RWPE2 (cell line): ENCODE results near the gene SKP2.
A peak's percentile ranks its signal among the peaks of the same experiment; 100 is the strongest.

ENCODE experiments used
- ATAC-seq: fragments of 200-7000 bp; cut with Tn5 transposase; 3 replicates; pipeline ENCODE4 v1.9.1; 2021; ENCODE audit warnings: low read depth
- DNase-seq: peaks from one replicate; pipeline ENCODE4 v3.0.0-alpha.2; 2020; ENCODE audit warnings: low spot score
- H3K27ac ChIP-seq: fragments of 450-650 bp; 2 replicates; pipeline ENCODE4 v1.5.1; 2017; ENCODE audit warnings: mild to moderate bottlenecking; ENCODE audit not compliant: poor library complexity, severe bottlenecking
- H3K27me3 ChIP-seq: fragments of 250-450 bp; sonication (Bioruptor Pico); 2 replicates; pipeline ENCODE4 v1.5.1; 2021; ENCODE audit warnings: mild to moderate bottlenecking, moderate library complexity; ENCODE audit not compliant: insufficient read depth, poor library complexity, severe bottlenecking
- H3K36me3 ChIP-seq: fragments of 250-450 bp; sonication (Bioruptor Pico); 2 replicates; pipeline ENCODE4 v1.5.1; 2020; ENCODE audit warnings: low read depth, mild to moderate bottlenecking, moderate library complexity
- H3K4me1 ChIP-seq: fragments of 250-450 bp; sonication (Bioruptor Pico); 2 replicates; pipeline ENCODE4 v1.5.1; 2021; ENCODE audit warnings: mild to moderate bottlenecking, moderate library complexity; ENCODE audit not compliant: insufficient read depth, poor library complexity, severe bottlenecking
- H3K4me3 ChIP-seq: fragments of 250-450 bp; sonication (Bioruptor Pico); 2 replicates; pipeline ENCODE4 v1.5.1; 2021; ENCODE audit warnings: mild to moderate bottlenecking, moderate library complexity; ENCODE audit not compliant: severe bottlenecking
- H3K9me3 ChIP-seq: fragments of 250-450 bp; sonication (Bioruptor Pico); 2 replicates; pipeline ENCODE4 v1.5.1; 2021; ENCODE audit warnings: mild to moderate bottlenecking, moderate library complexity; ENCODE audit not compliant: severe bottlenecking
- TF ChIP-seq, protein P1 (sequence below): fragments of 450-650 bp; IDR thresholded peaks from one replicate; pipeline ENCODE4 v1.5.1; 2017; ENCODE audit warnings: mild to moderate bottlenecking, moderate library complexity; ENCODE audit not compliant: poor library complexity, severe bottlenecking

Gene SKP2

DNA sequence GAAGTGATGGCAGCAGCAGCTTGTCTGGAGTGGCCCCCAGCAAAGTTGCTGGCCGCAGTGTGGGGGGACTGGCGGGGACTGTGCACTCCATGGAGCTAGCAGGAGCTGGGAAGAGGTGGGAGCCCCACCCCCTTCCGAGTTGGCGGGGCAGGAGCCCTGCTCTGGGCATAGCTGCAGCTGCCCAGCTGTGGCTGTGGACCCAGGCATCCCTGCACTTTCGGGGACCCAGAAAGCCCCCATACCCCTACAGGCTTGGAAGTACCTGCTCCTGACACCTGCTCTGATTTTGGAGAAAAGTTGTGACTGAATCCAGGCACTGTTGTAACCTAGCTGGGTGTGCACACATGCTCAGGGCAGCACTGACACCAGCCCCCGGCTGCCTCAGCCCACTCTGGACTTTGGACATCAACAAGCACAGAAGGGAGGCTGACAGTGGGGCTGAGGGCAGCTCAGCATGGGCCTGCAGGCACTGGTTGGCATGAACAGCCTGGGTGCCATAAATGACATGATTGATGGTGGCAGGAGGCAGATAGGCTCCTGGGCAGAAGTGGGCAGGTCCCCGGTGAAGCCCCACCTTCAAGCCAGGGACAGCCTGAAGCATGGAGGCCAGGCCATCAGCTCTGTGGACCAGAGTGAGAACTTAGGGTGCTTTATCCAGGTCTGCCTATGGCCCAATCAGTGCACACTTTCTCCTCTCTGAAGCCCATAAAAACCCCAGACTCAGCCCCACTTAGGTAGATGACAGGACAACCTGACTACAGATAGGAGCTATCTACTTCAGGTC is 12.8 kb upstream of the SKP2 start:
- Histone ChIP-seq H3K27me3 (no peaks in the 10 kb centered on the region), H3K36me3 (peaks cover 25% of the 10 kb centered on the region), H3K27ac (no peak overlapping the region), H3K4me1 (no peaks in the 10 kb centered on the region), H3K4me3 (no peak overlapping the region), H3K9me3 (no peaks in the 10 kb centered on the region)
- ATAC-seq (no peak), DNase-seq (no peak)
- TF ChIP-seq, protein P1, sequence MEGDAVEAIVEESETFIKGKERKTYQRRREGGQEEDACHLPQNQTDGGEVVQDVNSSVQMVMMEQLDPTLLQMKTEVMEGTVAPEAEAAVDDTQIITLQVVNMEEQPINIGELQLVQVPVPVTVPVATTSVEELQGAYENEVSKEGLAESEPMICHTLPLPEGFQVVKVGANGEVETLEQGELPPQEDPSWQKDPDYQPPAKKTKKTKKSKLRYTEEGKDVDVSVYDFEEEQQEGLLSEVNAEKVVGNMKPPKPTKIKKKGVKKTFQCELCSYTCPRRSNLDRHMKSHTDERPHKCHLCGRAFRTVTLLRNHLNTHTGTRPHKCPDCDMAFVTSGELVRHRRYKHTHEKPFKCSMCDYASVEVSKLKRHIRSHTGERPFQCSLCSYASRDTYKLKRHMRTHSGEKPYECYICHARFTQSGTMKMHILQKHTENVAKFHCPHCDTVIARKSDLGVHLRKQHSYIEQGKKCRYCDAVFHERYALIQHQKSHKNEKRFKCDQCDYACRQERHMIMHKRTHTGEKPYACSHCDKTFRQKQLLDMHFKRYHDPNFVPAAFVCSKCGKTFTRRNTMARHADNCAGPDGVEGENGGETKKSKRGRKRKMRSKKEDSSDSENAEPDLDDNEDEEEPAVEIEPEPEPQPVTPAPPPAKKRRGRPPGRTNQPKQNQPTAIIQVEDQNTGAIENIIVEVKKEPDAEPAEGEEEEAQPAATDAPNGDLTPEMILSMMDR: no peak

DNA sequence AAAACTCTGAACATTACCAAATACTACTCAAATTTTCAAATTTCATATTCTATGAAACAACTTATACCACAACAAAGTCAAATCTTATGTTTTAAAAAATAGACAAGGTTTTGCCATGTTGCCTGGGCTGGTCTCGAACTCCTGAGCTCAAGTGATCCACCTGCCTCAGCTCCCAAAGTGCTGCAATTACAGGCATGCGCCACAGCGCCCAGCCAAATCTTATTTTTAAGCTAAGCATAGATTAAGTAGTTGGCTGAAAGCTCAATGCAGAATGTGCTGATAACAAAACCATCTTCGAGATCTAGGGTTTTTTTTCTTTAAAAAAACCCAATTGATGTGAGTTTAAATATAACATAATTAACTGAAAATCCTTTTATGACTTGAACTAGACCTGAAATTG is 6.6 kb upstream of the SKP2 start:
- Histone ChIP-seq H3K9me3 (no peaks in the 10 kb centered on the region), H3K36me3 (peaks cover 25% of the 10 kb centered on the region), H3K27me3 (no peaks in the 10 kb centered on the region), H3K27ac (no peak overlapping the region), H3K4me3 (no peak overlapping the region), H3K4me1 (peaks cover 21% of the 10 kb centered on the region)
- DNase-seq (no peak), ATAC-seq (no peak)
- TF ChIP-seq, protein P1: no peak

DNA sequence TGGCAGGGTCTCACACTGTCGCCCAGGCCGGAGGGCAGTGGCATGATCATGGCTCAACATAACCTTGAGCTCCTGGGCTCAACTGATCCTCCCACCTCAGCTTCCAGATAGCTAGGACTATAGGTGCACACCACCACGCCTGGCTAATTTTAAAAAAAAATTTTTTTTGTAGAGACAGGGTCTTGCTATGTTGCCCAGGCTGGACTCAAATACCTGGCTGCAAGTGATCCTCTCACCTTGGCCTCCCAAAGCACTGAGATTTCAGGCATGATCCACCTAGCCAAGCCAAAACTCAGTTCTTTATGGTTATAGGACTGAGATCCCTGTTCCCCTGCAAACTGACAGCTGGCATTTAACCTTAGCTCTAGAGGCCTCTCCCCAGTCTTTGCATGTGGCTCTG is 5.5 kb upstream of the SKP2 start:
- Histone ChIP-seq H3K4me3 (no peak overlapping the region), H3K4me1 (peaks cover 26% of the 10 kb centered on the region), H3K9me3 (no peaks in the 10 kb centered on the region), H3K27ac (no peak overlapping the region), H3K27me3 (no peaks in the 10 kb centered on the region), H3K36me3 (peaks cover 16% of the 10 kb centered on the region)
- ATAC-seq (no peak), DNase-seq (no peak)
- TF ChIP-seq, protein P1: no peak

GRCh38 chr5:36147681-36148080 is 4.2 kb upstream of the SKP2 start:
- Histone ChIP-seq H3K27me3 (no peaks in the 10 kb centered on the region), H3K27ac (peak overlapping the region; percentile 42), H3K36me3 (peaks cover 7% of the 10 kb centered on the region), H3K4me1 (peaks cover 26% of the 10 kb centered on the region), H3K4me3 (no peak overlapping the region), H3K9me3 (no peaks in the 10 kb centered on the region)
- no peak for ATAC-seq
- no peak for DNase-seq
- TF ChIP-seq, protein P1: no peak

- peak; percentile 7; the same call in 1 of the 3 replicates for ATAC-seq
- peak overlapping the region; percentile 24 for H3K27ac ChIP-seq
- H3K4me1 ChIP-seq: peaks cover 42% of the 10 kb centered on the region
- peak overlapping the region; percentile 90 for H3K4me3 ChIP-seq
- no peak for DNase-seq
- H3K27me3 ChIP-seq: no peaks in the 10 kb centered on the region
- peaks cover 27% of the 10 kb centered on the region for H3K36me3 ChIP-seq
- TF ChIP-seq, protein P1: no peak
- H3K9me3 ChIP-seq: no peaks in the 10 kb centered on the region
These were observed 1.1 kb upstream of the SKP2 start for GRCh38 chr5:36150676-36151433.
